HG02763 (cell line): Measurements from ENCODE around the gene GPR17.

Experiments used
- ATAC-seq: cut with Tn5 transposase; IDR thresholded peaks from one replicate; pipeline ENCODE4 v1.9.1; 2021; ENCODE audit warnings: mild to moderate bottlenecking, moderate library complexity; ENCODE audit not compliant: unreplicated experiment

GPR17 gene

DNA sequence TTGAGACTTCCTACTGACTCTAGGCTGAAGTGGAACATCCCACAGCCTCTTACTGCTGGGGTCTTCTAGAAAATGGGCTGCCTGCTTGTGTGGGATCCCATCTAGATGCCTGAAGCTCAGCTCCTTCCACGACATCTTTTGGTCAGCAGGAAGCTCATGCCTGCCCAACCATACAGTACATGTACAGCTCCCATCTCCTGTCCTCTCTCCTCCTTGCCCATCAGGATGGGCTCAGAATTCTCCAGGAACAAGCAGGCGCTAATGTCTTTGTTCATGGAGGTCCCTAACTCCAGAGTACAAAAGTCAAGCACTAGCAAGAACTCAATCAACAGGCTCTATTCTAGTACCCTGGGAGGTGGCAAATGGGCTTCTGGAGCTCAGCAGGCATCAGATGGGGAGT, 31.7 kb upstream of the GPR17 start:
- no peak for ATAC-seq

DNA sequence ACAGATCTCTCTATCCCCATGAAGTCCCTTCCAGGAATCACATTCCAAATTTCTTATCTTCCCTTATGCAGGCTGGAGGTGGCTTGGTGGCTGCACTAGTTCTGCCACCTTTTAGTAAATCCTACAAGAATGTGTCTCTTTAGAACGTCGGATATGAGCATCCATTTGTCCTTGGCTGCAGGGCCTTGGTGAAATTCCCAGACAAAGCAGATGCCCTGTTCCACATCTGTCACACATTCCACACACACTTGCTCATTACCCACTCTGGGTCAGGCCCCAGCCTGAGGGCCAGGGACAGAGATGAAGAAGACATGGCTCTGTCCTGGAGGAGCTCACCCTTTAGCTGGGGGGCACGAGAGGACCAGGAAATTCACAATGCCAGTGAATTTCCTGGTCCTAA, 31.2 kb upstream of the GPR17 start:
- no peak for ATAC-seq

DNA sequence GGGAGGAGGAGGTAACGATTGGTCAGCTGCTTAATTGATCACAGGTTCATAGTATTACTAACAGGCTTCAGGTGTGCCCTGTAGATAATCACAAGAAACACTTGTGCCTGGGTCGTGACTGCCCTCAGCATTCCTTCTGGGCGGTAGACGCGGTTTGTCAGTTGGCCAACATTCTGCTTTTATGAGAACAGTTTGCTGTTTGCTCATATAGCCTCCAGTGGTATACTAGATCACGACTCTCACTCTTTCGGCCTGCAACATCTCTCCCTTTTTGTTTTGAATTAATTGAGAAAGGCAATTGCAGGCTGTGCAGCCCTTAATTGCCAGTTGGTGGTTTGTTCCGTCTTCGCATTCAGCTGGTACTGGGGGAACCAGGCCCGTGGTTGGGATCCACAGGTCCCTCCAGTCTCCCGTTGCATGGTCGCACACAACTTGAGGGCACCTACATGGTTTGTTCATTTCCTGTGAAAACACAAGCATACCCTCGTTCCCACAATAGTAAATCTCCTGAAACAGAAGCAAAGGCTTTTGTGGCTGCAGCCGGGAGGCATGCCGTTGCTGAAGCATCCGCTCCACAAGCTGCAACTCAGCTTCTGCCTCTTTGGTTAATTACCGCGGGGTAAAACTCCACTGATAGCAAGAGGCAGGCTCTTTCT, 30.3 kb upstream of the GPR17 start:
- ATAC-seq, result no peak

DNA sequence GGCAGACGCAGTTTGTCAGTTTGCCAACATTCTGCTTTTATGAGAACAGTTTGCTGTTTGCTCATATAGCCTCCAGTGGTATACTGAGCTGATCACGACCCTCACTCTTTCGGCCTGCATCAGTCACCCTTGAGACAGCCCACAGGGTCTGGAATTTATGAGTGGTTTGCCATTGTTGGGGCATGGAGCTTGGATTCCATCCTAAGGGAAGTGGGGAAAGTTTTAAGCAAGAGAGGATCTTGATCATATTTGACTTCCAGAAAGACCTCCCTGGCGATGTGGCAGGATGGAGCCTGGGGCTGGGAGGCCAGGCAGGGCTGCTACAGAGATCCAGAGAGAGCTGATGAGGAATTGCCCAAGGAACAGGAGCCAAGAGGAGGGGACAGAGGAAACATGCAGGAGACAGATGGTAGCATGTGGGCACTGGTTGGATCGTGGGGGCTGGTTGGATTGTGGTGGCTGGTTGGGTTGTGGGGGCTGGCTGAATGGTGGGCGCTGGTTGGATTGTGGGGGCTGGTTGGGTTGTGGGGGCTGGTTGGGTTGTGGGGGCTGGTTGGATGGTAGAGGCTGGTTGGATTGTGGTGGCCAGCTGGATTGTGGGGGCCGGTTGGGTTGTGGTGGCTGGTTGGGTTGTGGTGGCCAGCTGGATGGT, 27.3 kb upstream of the GPR17 start:
- no peak for ATAC-seq

DNA sequence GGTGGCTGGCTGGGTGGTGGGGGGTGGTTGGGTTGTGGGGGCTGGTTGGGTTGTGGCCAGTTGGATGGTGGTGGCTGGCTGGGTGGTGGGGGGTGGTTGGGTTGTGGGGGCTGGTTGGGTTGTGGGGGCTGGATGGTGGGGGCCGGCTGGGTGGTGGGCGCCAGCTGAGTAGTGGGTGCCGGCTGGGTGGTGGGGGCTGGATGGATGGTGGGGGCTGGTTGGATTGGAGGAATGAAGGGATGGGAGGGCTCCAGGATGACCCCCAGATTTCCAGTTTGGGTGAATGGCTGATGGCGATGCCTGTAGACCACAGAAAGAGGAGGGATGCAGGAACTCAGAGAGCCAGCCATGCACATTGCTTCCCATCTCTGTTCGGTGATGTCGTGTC, 26.8 kb upstream of the GPR17 start:
- no peak for ATAC-seq

DNA sequence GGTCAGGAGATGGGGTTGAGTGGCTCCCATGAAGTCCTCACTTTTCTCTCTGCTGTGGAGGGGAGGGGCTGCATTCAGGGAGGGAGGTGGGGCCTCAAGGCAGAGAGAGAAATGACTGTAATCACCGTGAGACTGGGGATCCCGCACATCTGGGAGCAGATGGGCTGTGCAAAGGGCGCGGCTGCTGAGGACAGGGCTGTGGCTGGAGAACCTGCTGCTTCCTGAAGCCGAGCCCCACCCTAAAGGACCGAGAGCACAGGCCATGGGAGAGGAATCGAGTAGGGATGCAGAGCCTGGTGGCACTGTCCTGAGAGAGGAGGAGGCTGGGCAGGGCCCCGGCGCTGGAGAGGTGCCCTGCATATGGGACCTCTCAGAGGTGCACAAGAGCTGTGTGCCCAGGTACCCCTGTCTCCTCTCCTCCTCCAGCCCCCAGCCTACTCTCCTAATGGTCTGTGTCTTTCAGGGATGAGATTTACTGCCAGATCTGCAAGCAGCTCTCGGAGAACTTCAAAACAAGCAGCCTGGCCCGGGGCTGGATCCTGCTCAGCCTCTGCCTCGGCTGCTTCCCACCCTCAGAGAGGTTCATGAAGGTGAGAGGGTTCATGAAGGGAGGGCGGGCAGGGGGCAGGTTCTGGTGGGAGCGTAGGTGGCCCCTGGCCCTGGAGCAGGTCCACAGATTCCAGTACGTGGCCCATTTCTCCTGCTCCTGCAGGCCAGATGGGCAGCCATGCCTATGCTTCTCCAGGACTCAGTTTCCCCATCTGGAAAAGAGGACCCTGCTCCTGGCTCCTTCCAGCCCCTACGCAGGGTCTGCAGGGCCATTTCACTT, 25.9 kb upstream of the GPR17 start:
- ATAC-seq, result no peak

DNA sequence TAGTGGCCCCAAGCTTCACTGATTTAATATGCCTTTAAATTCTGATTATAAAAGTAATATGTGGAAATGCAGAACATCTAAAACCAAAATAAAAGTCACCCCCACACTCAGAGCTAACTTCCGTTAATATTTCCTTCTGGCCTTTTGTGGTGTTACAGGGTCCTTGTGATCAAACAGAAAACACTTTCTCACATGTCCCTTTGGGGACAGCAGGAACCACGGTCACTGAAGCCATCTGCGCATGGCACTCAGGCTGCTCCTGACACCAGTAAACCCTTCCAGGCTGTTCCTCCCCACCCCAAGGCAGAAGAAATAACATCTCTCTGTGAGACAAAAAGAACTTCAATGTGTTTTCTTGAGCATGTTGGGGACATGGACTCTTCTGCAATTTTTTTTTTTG, 25.1 kb upstream of the GPR17 start:
- no peak for ATAC-seq

DNA sequence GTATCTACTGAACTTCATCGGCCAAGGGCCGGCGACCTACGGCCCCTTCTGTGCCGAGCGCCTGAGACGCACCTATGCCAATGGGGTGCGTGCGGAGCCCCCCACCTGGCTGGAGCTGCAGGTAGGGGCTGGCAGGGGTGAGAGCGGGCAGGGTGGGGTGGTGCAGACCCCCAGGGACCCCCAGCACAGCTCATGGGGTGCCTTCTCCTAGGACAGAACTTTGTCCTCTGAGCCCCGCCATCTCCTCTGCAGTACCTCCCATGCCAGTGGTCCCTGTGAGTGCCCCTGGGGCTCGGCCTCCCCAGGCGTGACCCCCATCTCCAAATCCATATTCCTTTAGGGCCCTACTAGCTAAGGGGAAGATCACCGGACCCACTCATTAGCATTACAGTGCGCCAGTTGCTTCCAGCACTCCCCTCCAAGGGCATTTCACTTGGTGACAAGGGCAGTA, 23.9 kb upstream of the GPR17 start:
- ATAC-seq, result no peak

DNA sequence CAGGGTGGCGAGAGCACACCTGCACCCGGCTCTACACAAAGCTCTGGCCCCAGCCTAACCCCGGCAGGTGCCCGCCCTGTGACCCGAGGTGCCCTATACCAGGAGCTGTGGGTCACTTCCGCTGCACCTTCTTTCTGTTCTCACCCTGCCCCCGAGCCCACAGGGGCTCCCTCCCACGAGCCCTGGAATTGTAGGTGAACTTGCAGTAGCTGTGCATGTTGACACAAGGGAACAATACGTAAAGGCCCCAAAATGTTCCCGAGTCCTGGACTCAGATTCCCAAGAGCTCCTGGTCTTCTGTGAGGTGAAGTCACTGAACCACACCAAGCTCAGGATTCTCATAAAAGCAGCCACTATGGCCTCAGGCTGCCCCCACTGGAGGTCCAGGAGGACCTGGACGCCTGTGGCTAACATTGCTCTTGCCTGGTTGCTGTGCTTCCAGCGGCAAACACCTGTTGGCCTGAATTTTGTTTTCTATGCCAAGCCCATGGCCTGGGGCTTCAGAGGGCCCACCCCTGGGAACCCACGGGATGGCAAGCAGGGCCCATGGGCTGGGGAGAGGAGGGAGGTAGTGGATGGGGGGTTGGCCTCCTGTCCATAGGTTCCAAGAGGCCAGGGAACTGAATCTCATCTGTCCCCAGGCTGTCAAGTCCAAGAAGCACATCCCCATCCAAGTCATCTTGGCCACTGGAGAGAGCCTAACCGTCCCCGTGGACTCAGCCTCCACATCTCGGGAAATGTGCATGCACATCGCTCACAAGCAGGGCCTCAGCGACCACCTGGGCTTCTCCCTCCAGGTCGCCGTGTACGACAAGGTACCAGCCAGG, 23.2 kb upstream of the GPR17 start:
- ATAC-seq, result no peak

DNA sequence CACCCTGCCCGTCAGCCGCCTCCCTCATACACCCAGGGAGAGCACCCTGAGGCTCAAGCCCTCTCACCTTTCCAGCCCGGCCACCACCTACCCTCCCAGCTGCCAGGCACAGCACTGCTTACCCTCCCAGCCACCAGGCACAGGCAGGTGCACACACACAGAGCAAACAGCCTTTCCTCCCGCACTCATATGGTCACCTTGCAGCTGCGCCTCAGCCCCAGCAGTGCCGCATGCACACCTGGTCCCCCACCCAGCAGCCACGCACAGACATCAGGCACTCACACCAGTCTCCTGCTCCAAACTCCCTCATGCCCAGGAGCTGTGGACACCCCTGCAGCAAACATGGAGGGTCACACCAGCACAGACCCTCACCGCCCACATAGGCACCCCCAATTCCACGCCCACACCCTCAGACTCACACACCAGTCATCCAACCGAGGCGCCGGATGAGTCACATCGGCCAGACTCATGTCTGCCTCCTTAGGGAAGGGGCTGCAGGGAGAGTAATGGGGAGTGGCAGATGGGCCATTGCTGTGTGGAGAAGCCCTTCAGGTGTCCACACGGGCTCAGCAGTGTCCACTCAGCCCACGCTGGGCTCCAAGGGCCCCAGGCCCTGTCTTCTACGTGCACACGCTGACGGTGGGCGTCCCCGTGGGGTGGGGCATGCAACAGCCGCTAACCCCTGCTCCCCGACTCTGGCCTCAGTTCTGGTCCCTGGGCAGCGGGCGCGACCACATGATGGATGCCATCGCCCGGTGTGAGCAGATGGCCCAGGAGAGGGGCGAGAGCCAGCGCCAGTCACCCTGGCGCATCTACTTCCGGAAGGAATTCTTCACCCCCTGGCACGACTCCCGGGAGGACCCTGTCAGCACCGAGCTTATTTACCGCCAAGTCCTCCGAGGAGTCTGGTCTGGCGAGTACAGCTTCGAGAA, 22.3 kb upstream of the GPR17 start:
- ATAC-seq, result no peak

DNA sequence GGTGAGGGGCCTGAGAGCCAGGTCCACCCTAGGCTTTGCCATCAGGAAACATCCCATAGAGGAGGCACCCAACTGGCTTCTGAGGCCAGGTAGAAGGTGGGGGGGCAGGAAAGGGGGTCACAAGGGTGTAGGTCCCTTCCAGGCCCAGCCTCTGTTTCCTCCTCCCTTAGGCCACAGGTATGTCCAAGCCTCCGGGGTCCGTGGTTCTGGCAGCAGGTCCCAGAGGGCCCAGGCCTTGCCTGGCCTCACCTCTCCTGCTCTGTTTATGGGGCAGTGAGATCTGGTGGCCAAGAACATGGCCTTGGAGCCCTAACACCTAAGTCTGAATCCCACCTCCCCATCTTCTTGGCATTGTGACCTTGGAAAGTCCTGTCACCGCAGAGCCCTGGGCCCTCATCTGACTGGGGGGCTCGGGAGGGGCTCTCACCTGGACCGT, 21.6 kb upstream of the GPR17 start:
- no peak for ATAC-seq

DNA sequence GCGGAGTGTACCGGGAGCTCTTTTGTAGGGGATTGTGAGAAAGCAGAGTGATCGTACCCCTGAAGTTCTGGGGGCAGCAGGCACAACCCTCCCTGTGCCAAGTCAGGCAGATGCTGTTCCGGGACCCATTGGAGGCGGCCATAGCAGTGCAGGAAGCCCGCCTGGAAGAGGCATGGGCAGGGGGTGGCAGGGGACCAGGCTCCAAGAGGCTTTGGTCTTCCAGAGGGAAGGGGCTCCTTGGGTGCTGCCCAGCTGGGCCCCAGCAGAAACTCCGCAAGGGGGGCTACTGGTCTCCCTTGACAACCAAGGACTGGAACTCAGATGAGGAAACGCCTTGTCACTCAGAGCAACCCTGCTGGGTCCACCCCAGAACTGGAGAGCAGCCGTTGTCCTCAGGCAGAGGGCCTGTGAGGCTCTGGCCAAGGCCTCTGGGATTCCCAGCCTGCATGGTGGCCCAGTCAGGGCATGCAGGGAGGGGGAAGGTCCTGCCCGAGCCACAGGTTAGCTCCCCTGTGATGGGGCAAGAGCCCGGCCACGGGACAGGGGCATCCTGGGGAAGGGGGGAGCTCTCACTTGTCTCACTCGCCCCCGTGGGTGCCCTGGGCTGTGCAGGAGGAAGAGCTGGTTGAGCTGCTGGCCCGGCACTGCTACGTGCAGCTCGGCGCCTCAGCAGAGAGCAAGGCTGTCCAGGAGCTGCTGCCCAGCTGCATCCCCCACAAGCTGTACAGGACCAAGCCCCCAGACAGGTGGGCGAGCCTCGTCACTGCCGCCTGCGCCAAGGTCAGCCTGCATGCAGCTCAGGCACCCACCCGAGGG, 21.0 kb upstream of the GPR17 start:
- ATAC-seq, result no peak

DNA sequence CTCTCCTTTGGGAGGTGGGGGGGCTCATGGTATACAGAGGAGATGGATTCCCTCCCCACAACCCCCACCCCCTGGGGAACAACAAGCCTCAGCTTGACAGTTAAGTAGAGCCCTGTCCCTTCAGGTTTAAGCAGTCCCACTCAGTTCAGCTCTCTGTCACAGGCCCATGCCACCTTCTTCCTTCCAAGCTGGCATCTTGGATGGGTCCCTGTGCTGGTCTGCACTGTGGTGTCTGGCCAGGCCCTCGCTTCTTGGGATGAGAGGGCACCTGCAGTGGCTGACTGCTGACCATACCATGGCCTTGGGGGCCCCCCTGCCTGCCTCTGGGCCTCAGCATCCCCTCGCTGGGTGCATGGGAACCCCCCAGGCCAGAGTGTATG, 20.4 kb upstream of the GPR17 start:
- no peak for ATAC-seq

DNA sequence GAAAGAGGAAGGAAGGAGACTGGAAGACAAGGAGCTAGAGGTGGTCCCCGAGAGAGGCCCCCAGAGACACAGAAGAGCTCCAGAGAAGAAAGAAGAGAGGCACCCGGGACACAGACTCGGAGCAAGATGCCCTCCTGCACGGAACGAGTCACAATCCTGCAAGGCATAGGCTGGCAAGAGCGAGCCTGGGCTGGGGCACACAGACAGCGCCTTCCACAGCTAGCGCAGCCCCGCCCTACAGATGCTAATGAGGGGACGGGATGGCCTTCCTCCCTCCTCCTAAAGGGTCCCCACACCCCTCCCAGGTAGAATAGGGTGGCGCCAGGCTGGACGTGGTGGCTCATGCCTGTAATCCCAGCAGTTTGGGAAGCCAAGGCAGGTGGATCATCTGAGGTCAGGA, 19.8 kb upstream of the GPR17 start:
- no peak for ATAC-seq

DNA sequence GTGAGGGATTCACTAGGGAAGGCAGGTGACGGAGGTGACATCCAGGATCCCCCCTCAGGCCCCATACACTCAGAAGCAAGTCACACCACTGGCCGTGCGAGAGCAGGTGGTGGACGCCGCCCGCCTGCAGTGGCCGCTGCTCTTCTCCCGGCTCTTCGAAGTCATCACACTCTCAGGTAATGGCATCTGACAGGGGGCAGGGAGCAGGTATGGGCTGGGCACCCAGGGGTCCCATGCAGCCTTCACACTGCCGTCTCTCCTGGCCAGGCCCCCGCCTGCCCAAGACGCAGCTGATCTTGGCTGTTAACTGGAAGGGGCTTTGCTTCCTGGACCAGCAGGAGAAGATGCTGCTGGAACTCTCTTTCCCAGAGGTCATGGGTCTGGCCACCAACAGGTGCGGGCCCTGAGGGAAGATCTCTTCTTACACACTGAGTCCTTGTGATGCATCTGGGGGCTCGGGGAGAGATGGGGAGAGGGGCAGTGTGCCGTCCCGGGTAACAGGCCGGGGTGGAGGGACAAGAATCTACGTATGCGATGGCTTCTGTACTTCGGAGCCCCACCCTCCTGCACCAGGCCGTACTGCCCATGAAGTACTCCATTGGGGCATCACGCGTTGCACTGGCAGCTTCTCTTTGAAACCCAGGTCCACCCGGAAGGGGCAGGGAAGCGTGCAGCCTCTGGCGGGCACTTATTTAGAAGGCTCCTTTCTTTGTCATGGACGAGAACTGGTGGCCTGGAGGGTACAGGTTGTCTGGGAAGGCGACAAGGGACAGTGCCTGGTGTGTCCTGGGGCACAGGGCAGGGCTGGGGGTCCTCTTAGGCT, 18.8 kb upstream of the GPR17 start:
- no peak for ATAC-seq

DNA sequence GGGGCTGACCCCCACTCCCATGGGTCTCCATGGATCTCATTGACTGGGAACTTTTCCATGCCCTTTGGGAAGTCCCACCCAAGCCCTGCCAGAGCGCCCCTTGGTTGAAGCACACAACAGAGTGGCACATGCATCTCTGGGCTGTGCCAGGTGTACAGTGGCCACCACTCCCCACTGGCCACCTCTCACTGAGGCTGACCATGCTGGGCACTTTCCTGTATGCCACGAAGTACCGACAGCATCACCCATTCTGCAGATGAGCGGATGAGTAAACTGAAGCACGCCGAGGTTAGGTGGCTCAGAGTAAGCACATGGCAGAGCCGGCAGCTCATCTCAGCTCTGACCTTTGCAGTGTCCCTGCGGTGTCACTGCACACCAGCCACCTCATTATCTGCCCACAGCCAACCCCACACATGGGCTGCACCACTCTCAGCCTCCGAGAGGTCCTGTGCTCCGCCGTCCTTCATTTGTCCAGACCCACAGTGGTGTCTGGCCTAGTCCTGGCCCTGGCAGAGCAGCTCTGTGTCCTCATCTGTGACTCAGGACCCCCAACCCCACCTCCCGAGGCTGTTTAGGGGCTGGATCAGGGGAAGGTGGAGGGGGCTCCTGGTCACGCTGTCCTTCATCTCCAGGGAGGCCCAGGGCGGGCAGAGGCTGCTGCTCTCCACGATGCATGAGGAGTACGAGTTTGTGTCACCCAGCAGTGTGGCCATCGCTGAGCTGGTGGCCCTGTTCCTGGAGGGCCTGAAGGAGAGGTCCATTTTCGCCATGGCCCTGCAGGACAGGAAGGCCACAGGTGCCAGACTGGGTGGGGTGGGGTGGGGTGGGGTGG, 18.0 kb upstream of the GPR17 start:
- ATAC-seq, result no peak

DNA sequence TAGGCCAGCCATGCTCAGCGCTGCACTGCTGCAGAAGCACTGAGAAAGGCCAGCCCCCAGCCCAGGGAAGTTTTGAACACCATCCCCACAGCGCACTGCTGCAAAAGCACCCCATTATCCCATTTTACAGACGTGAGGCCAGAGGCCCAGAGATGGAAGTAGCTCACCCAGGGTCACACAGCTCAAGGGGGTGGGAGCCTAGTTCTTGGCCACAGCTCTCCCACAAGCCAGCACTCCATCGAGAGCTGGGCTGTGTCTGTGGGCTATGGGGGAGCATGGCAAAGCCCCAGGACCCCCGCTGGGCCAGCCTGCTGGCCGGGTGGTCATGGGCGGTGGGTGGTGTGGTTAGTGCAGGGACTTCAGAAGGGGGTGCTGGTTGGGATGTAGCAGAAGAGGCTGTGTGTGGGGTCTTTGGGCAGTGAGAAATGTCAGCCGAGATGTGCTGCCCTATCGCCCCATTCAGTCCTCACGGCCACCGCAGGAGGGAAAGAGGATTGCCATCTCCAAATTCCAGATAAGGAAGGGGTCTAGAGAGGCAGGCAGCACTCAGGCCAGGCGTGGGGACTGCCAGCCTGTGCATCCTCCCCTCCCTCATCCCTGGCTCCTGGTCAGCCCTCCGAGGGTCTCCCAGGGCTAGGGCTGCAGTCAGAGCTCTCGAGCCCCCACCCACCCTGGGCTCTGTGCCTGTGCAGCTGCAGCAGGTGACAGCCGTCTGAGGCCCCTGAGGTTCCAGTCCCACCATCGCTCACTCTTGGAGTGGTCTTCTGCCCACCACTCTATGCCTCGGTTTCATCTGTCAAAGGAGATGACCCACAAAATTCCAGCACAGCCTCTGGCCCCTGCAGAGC, 17.0 kb upstream of the GPR17 start:
- ATAC-seq, result no peak
